Activated CD4-positive, alpha-beta T cell treated with anti-CD3 and anti-CD28 coated beads for 4 hours (primary cell): ENCODE data around the gene DGCR2.
"Not testable (repeated sequence)": the region's sequence is repeated elsewhere in the genome, so short reads cannot be mapped to it uniquely, and the experiment has no call there.

Experiments used
- DNase-seq, 2 donors: peaks; one replicate each; pipeline ENCODE4 v3.0.0-alpha.2; 2020

DGCR2 gene

GRCh38 chr22:18996376-18996900, 125.8 kb downstream of the DGCR2 start:
- DNase-seq = no peak

DNA sequence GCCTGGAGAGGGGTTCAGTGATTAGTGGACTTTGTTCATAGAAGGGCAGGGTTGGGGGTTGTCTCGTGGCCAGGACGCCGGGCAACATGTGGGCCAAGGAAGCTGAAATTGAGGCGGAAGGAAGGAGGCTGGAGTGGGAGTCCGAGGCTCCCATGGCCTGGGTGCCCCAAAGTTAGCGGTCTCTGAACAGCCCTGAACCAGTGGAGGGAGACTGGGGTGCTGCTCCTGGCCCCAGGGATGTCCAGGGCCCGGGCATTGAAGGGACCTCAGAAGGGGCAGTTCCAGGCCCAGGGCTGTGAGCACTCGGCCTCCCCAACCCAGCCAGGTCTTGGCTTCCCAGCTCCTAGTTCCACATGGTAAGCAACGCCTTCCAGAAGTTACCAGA, 126.9 kb downstream of the DGCR2 start:
- DNase-seq = no peak

- DNase-seq = no peak
Observed at GRCh38 chr22:18994701-18995326, 127.4 kb downstream of the DGCR2 start.

DNA sequence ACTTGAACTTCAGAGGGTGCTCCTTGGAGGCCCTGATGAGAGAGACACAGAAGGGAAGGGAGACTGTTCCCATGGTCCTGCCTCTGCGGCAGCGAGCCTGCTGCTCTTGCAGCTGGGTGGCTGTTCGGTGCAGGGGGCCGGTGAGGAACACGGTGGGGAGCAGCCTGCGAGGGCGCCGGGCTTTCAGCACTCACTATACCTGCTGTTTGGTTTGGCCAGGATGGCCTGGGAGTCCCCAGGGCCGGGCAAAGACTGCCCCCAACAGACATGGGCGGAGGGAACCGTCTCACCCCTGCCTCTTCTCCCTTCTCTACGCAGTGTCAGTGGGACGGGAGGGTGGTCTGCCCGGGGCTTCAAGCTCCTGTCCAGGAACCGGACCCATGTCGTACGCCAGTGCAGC, 128.2 kb downstream of the DGCR2 start:
- no peak for DNase-seq

- DNase-seq = no peak
Observed at GRCh38 chr22:18992543-18993198, 129.5 kb downstream of the DGCR2 start.

DNA sequence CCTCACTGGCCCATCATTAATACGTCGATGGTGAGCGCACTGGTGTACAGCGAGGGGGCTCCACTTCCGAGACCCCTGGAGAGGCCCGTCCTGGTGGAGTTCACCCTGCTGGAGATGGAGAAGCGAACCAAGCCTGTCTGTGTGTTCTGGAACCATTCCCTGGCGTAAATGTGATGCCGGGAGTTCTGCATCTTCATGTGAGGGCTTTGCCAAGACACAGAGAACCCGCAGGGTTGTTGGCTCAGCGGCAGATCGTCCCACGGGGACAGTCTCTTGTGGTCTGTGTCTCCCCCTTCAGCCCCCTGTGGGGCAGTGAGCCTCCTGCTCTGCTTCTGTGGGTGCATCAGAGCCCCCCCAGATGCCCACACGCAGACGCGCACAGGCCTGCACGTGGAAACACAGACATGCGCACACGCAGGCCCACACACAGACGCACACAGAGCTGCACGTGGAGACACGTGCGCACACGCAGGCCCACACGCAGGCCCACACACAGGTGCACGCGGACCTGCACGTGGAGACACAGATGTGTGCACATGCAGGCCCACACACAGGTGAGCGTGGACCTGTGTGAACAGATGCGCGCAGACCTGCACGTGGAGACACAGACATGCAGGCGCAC, 130.3 kb downstream of the DGCR2 start:
- no peak for DNase-seq

GRCh38 chr22:18991138-18991432, 131.1 kb downstream of the DGCR2 start:
- DNase-seq = no peak

- DNase-seq = no peak
Observed at GRCh38 chr22:18990355-18991137, 131.7 kb downstream of the DGCR2 start.

DNA sequence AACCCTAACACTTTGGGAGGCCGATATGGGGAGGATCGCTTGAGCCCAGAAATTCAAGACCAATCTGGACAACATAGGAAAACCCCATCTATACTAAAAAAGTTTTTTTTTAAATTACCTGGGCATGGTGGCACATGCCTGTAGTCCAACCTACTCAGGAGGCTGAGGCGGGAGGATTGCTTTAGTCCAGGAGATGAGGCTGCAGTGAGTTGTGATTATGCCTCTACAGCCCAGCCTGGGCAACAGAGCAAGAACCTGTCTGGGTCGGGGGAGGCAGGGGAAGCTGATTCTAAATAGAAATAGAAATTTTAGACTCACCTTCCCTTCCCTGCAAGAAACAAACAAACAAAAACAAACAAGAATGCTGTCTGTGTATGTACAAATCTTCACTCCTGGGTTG, 133.3 kb downstream of the DGCR2 start:
- DNase-seq = no peak

- DNase-seq = no peak
Observed at GRCh38 chr22:18987765-18988164, 134.4 kb downstream of the DGCR2 start.

GRCh38 chr22:18987114-18987513, 135.1 kb downstream of the DGCR2 start:
- DNase-seq = not testable (repeated sequence)
